Activated CD4-positive, alpha-beta T cell treated with anti-CD3 and anti-CD28 coated beads for 48 hours (primary cell): ENCODE data around the gene AFAP1L2.
"Not testable (repeated sequence)": the region's sequence is repeated elsewhere in the genome, so short reads cannot be mapped to it uniquely, and the experiment has no call there.

ENCODE experiments used
- DNase-seq: peaks from one replicate; pipeline ENCODE4 v3.0.0-alpha.2; 2020

AFAP1L2 gene

GRCh38 chr10:114334301-114334700 is 70.0 kb downstream of the AFAP1L2 start:
- no peak for DNase-seq

- DNase-seq, result not testable (repeated sequence)
Measured at GRCh38 chr10:114333441-114333840, 70.9 kb downstream of the AFAP1L2 start.

GRCh38 chr10:114332301-114333192 is 71.8 kb downstream of the AFAP1L2 start:
- no peak for DNase-seq

GRCh38 chr10:114329634-114330365 is 74.5 kb downstream of the AFAP1L2 start:
- no peak for DNase-seq

- no peak for DNase-seq
Measured at GRCh38 chr10:114328874-114329273, 75.4 kb downstream of the AFAP1L2 start.

- no peak for DNase-seq
Measured at GRCh38 chr10:114328441-114328812, 75.9 kb downstream of the AFAP1L2 start.

- no peak for DNase-seq
Measured at GRCh38 chr10:114327537-114328440, 76.5 kb downstream of the AFAP1L2 start.

GRCh38 chr10:114326795-114327194 is 77.5 kb downstream of the AFAP1L2 start:
- DNase-seq, result no peak

GRCh38 chr10:114323023-114323422 is 81.3 kb downstream of the AFAP1L2 start:
- no peak for DNase-seq

- DNase-seq, result no peak
Measured at GRCh38 chr10:114322344-114322743, 82.0 kb downstream of the AFAP1L2 start.

- DNase-seq, result no peak
Measured at GRCh38 chr10:114320249-114321116, 83.8 kb downstream of the AFAP1L2 start.

GRCh38 chr10:114319406-114320248 is 84.7 kb downstream of the AFAP1L2 start:
- no peak for DNase-seq

- DNase-seq, result no peak
Measured at GRCh38 chr10:114316744-114317143, 87.6 kb downstream of the AFAP1L2 start.

GRCh38 chr10:114315566-114316420 is 88.5 kb downstream of the AFAP1L2 start:
- DNase-seq, result no peak

GRCh38 chr10:114313866-114314265 is 90.4 kb downstream of the AFAP1L2 start:
- DNase-seq, result no peak

- no peak for DNase-seq
Measured at GRCh38 chr10:114313139-114313538, 91.2 kb downstream of the AFAP1L2 start.

GRCh38 chr10:114311496-114312209 is 92.6 kb downstream of the AFAP1L2 start:
- no peak for DNase-seq

- no peak for DNase-seq
Measured at GRCh38 chr10:114311023-114311422, 93.3 kb downstream of the AFAP1L2 start.

- no peak for DNase-seq
Measured at GRCh38 chr10:114310346-114310745, 94.0 kb downstream of the AFAP1L2 start.

GRCh38 chr10:114309364-114309651 is 95.0 kb downstream of the AFAP1L2 start:
- DNase-seq, result no peak
